GM19467 (cell line): ENCODE measurements around the gene VEGFC.

Experiments
- ATAC-seq: cut with Tn5 transposase; IDR thresholded peaks from one replicate; pipeline ENCODE4 v1.9.1; 2021; ENCODE audit warnings: mild to moderate bottlenecking, moderate library complexity; ENCODE audit not compliant: unreplicated experiment

The VEGFC gene

DNA sequence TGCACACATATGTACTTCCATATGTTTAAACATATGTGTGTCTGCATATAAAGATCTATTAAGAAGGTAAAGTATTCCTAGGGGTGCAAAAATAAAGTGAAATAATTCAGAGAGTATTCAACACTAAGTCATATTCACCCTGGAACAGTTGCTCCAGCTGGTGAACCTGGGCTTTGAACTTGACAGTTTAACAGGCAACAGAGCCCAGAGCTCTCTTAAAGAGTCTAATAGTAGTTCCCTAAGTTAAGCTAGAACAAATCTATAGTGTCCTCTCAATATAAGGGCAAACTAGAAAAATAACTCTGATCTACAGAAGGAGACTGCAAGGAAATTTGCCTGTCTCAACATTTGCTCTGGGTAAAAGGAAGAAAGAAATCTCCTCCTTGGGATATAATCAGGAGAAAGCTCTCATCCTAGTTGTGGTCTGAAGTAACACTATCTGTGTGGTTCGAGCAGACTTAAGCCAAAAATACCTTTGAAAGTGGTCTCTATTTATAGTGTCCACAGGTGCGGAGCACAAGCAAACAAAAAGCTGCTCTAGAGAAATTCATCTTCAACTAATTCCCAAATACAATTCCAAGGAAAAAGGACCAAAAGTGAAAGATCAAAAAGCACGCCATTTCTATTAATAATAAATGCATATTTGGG lies 29.9 kb downstream of the VEGFC start:
- no peak for ATAC-seq

DNA sequence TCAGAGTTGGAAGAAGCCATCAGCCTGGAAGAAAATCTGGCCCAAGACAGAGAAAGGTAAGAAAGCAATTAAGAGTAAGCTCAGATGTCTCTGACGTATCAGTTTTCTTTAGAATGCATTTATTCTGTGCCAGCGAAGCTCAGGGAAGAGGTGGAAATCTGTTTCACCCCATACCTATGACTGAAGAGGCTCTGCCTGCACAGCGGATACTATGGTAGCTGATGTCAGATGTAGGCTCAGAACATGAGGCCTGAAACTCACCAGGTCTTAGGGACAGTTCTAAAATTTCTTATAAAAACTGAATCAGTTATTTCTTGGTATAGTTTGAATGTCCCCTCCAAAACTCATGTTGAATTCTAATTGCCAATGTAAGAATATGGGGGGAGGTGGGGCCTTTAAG lies 30.9 kb downstream of the VEGFC start:
- ATAC-seq: no peak

DNA sequence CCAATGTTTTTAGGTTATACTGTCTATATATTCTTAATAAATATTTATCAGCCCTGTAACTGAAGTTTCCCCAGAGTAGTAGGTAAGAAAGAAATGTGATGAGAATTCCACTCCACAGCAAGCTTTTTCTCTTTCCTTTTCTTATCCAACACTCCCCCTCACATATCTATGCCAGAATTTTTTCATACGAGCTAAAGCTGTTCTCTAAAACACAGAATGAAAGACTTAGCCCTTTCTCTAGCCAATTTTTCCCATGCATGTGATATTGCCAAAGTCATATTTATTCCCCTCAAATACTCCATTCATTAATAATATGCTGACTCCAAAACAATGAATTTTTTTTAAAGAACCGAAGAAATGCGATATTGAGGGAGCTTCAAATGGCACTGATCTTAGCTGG lies 32.3 kb downstream of the VEGFC start:
- ATAC-seq: no peak

DNA sequence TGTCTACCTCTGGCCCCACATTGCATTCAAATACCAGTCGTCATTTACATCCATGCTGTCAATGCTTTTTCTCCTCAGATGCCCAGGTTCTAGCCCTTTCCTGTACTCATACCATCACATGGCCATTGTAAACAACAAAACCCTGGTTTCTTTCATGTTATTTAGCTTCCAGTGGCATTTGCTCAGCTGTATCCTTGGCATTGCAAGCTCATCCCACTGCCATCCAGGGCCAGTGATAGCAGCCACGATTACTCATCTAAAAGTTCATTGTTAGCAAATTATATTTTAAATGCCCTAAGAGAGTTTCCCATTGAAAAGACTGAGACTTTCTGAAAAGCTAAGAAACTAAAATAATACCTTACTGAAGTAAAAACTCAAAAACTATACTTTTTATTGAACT lies 34.0 kb downstream of the VEGFC start:
- no peak for ATAC-seq

DNA sequence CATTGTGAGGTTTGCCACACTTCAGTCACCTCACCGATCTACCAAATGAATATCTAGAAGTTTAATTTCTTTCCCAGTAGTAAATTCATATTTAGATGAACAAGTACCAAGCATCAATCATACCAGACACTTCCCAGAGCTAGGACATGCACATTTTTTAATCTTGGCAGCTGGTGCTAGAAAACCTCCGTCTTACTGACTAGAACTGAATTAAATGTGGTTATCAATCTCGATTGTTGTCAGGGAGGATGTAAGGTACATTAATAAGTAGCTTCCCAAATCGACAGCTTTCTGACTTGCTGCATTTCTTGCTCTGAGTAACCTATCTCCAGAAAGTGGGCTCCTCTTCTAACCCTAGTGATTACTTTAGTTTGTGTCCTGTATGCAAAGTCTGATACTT lies 34.4 kb downstream of the VEGFC start:
- no peak for ATAC-seq

DNA sequence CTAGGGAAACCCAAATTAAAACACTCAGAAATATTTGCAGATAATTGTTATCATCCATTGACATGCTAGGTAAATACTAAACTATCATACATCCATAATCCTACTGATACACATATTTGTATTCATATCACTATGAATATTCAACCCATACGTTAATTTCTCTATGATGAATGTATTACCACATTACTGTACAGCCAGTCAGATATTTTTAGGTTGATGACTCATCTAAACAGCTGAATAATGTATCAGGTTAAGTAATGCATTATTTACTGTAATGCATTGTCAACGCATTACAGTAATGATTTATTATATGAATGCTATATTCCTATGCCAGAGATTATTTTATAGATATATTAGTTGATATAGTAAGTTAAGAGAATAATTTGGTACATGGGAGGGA lies 37.1 kb downstream of the VEGFC start:
- no peak for ATAC-seq

DNA sequence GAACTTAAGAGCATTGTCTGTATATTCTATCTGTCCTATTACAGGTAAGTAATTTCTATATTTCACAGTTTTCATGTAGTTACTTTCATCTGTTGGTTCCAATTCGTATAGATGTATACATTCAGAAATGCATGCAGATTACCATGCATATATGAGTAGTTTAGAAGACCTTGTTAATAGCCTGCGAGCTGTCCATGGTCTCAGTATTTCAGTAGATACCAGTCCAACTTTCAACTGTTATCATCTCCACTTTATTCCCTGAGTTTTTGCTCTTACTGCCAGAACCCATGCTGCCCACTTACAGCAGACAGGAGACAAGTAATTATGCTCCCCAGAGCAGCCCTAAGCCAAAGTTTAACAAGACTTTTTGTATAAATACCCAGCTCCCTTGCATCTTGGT lies 37.7 kb downstream of the VEGFC start:
- ATAC-seq: no peak

DNA sequence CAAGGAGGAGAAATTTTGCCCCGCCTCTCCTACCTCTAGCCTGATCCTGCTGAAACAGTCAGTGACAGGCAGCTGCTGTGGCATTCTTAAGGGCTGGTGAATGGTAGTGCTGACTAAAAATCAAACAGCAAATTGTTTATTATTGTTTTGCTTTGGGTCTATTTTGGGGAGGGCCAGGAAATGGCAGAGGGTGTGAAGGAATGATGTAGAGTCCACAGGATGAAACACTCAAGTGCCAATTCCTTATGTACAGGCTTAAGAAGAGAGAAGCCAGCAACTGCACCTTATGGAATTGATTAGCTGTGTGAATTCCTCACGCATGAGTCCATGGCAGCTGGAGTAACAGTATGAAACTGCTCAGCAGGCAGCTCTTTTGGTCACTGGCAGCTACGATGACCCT lies 39.7 kb downstream of the VEGFC start:
- ATAC-seq: no peak

DNA sequence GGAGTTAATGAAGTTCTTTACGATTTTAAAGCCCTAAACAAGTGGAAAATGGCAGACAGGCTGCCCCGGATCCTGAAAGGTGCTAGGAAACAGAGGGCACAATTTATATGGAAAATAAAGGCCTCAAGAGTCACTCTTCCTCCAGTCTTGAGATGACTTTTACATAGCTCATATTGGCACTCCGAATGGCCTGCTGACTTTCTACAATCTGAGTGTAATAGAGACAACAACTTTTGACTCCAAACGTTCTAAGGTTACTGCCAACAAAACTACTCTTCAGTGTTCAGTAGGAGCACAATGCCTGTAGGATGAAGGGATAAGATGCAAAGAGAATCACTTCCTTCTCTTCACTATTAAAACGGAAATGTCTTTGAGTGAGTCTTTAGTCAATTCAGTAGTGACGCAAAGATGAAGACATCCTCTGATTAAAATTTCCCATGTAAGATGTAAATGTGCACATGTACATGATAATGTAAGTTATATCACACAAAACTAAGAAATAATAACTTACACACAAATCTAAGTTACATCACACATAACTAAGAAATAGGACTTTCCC lies 40.5 kb downstream of the VEGFC start:
- no peak for ATAC-seq

DNA sequence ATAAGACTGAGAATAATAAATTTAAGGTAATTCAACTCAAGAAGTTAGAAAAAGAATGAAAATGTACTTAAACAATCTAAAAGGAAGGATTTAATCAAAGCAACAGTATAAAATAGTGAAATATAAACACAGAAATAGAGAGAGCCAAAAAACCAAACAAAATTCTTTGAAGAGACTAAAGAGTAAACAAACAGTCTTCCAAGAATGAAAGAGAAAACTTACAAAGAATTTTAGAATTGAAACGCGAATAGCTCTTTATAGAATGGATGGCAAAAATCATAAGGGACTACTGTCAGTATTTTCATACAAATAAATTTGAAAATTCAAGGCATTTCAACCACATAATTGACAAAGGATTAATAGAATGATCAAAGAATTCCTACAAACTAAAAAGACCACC lies 41.7 kb downstream of the VEGFC start:
- no peak for ATAC-seq

DNA sequence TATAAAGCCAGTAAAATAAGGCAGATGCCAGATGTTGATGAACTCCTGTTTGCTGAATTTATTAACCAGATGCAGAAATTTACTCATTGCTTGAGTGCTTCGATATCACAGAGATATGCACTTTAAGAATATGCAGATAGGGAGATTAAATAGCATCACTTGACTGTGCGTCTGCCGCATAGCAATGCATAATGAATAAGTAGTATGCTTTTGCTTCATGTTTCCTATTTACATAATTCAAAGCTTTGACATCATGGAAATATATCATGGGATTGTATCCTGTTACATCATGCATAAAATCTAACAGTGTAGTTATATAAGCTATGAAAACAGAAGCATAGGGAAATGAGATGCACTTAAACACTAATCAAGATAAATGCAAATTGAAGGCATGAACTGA lies 45.9 kb downstream of the VEGFC start:
- ATAC-seq: no peak

DNA sequence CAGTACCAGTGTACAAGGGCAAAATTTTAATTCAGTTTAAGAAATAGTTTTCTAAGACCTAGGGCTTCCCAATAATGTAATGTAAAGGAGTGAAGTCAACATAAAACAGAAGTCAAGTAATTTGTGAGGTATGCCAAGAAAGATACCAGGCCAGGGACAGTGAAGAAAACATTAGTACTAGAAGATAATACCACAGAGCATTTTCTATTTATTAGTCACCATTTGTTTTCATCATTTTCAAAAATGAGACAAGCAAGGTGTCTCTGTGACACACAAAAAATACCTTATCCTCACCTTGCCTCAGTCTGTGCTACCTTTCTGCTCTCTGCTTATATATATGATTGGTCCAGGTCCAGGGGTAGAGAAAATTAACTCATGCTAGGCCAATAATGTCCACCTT lies 46.8 kb downstream of the VEGFC start:
- no peak for ATAC-seq

DNA sequence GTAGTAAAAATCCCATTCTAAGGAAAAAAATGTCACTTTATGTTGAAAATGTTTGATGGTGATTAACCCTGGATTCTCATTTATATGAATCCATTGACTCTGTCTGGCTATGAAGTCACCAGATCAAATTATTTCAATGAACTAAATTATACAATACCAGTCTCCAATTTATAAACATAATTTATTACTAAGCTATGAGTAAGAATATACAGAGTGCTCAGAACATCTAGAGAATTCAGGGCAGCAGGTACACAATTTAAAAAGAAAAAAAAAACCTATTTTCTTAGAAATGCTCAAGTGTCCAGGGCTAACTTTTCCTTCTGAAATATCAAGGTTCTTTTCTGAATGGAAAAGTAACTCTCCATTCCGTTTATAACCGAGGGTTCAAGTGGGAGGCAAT lies 48.6 kb downstream of the VEGFC start:
- no peak for ATAC-seq

DNA sequence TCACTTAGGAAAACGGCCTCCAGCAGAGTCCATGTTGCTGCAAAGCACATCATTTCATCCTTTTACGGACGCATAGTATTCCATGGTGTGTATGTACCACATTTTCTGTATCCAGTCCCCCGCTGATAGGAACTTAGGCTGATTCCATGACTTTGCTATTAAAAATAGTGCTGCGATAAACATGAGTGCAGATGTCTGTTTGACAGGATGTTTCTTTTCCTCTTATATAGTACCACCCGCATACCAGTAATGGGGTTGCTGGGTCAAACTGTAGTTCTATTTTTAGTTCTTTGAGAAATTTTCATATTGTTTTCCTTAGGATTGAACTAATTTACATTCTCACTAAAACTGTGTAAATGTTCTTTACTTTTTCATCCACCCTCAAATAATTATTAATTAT lies 50.5 kb downstream of the VEGFC start:
- ATAC-seq: no peak

DNA sequence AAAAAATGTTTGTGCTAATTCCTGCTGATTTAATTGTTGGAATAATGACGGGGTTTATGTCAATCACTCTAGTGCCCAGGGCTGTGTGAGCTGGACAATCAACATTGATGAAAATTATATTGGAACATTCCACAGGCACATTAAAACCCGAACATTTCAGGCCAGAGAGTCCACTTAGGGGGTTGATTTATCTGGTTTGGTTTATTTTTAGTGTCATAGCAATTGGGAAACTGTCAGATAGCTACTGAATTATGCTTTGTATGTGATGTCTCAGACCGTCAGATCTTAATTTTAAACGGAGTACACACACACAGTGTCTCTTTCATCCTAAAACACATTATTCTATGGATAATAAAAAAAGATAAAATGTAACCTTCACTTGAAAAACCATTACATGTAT lies 51.5 kb downstream of the VEGFC start:
- ATAC-seq: no peak

DNA sequence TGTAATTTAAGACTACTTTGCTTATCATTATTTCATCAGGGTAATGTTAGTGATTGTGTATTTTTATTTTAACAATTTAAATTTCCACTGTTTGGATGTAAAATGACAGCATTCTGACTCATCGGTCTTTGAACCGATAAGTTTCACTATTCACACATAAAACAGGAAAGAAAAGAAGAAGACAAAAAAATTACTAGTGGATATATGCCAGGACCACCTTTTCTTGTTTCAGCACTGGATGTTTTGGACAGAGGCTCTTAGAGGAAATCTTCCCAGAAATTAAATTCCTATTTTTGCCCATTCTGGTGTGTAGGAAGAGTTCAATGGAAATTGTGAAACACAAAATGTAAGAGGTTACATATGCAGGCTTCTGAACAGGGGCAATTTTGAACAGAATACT lies 57.4 kb downstream of the VEGFC start:
- ATAC-seq: no peak

DNA sequence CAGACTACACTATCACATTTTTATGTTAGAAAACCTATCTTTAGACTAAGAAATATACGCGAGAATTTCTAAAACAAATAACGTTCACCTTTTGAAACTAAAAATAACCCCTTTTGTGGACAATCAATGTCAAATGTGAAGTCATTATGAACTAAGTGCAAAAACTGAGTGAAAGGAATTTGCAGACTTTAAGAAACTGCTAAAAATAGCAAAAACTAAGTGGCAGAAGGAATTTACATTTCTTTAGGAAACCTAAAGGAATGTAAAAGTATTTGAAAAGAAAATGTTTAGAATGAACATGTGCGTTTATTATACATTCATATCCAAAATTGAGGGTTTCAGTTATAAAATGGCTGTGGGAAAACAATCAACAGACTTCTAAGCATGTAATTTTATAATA lies 58.3 kb downstream of the VEGFC start:
- no peak for ATAC-seq

DNA sequence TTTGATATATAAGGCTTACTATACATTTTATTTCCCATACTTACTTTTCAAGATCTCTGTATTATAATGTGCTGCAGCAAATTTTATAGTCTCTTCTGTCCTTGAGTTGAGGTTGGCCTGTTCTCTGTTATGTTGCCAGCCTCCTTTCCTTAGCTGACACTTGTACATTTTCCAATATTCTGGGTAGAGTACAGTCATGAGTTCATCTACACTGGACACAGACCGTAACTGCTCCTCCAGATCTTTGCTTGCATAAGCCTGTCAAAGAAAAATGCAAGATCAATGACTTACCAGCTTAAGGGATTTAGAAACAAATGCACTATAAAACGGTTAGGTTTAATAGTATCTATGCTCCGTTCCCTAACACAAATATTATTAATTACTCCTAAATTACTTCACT lies 63.2 kb downstream of the VEGFC start:
- ATAC-seq: no peak

DNA sequence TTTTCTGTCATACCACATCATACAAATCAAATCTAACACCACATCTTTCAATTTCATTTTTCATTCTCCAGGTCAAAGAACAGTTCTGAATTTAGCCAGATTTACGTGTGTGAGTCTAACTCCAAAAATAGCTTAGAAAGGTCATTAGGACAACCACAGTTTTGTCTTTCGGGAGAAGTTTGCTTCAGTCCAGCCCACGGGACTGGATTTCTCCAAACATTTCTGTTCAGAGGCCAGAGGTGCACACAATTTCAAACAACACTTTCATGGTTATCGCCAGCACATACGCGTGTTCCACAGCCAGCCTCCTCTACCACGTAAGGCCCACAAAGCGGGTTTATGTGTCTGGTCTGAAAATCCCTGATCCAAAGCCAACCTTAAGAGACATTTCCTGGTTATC lies 65.9 kb downstream of the VEGFC start:
- ATAC-seq: no peak

DNA sequence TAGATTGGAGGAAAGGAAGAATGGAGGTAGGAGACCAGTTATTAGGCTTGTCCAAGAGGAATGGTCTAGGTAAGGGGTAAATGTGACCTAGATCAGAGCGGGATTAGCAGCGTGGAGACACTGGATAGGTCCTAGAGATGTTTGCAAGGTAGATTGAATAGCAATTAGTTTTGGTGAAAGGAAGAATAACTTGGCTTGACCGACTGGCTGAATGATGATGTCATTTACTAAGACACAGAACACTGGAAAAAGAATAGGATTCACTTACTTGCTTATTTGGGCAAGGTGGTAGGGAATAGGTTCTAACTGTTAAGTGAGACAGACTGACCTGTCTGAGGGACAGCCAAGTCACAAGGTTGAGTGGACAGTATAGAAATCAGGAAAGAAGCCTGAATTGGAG lies 71.3 kb downstream of the VEGFC start:
- ATAC-seq: no peak

DNA sequence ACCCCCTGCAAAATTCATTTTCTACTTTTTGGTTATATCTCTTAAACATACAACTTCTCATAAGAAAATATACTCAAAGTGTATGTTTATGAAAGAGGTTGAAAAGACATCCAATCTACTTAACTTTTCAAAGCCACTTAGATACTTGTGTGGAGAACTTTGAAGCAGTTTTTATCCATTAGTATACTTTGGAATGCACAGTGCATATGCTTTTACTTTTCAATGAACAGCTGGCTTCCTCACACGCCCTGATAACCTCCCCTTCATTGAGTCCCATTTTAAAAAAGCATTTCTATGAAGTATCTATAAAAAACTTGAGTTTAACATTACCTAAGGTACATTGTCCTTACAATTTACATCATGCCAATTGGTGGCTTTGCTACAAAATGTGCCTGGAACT lies 73.8 kb downstream of the VEGFC start:
- no peak for ATAC-seq

DNA sequence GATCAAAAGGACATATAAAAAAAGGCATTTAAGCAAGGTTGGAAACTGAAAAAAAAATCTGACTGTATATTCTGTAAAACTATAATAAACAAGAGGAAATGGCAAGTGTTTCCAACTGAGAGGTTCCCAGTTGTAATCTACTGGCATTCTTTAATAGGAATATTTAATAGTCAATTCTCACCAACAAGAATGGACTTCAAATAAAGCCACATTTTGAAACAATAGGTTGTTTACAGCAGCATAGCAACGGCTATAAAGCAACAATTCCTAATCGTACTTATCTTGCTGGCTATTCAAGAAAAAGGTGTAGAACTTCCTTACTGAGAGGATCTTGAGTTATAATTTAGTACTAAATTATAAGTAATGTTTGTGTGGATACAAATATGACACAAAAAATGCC lies 75.5 kb downstream of the VEGFC start:
- no peak for ATAC-seq

DNA sequence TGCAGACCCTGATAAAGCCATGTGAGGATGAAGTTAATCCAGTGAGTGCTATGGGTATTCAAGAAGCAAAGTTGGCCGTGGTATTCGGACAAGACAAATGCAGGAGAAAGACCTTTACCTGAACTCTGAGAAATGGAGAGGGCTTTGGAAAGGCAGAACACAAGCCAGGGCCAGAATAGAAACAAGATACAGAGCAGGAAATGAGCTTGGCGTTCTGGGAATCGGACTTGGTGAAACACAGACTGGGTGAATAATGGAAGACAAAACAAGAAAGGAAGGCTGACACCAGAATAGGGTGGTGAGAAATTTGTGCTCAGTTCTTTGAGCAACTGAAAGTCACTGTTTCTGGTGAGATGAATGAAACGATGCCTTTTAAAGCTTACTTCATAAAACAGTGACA lies 83.3 kb downstream of the VEGFC start:
- ATAC-seq: no peak
